Smooth muscle cell (in vitro differentiated cells): ENCODE measurements around the gene COL5A1. TPM values are rescaled to one million over a fixed set of nuclear protein-coding genes. Genes with fewer than 3 reads are reported as not detected.

ENCODE experiments used
- DNase-seq: peaks from one replicate; lab custom pipeline; 2025; ENCODE audit not compliant: unreplicated experiment; lab: John Stamatoyannopoulos, UW
- H2AFZ ChIP-seq: fragments of 200-600 bp; sonication (generic); 2 replicates; pipeline ENCODE4 v1.6.0; 2016; ENCODE audit warnings: antibody characterized with exemption, low read depth, mild to moderate bottlenecking
- H3F3A ChIP-seq: fragments of 200-600 bp; sonication (generic); 2 replicates; pipeline ENCODE4 v1.6.0; 2017; ENCODE audit warnings: antibody characterized with exemption, low read depth
- H3K27ac ChIP-seq: fragments of 200-600 bp; sonication (generic); 2 replicates; pipeline ENCODE4 v1.5.1; 2016; ENCODE audit warnings: low read depth, mild to moderate bottlenecking
- H3K27me3 ChIP-seq: fragments of 200-600 bp; sonication (generic); 2 replicates; pipeline ENCODE4 v1.6.1; 2016; ENCODE audit warnings: low read depth, mild to moderate bottlenecking
- H3K36me3 ChIP-seq: fragments of 200-600 bp; sonication (generic); 2 replicates; pipeline ENCODE4 v1.5.1; 2016; ENCODE audit warnings: low read depth
- H3K4me1 ChIP-seq: fragments of 200-600 bp; sonication (generic); 2 replicates; pipeline ENCODE4 v1.5.1; 2016; ENCODE audit warnings: low read depth
- H3K4me2 ChIP-seq: fragments of 200-600 bp; sonication (generic); 2 replicates; pipeline ENCODE4 v1.6.0; 2016; ENCODE audit warnings: mild to moderate bottlenecking
- H3K4me3 ChIP-seq: fragments of 200-600 bp; sonication (generic); 2 replicates; pipeline ENCODE4 v1.5.1; 2016; ENCODE audit warnings: mild to moderate bottlenecking
- H3K79me2 ChIP-seq: fragments of 200-600 bp; sonication (generic); 2 replicates; pipeline ENCODE4 v1.6.0; 2016; ENCODE audit warnings: low read depth, mild to moderate bottlenecking
- H3K9ac ChIP-seq: fragments of 200-600 bp; sonication (generic); 2 replicates; pipeline ENCODE4 v1.6.0; 2016; ENCODE audit warnings: low read depth
- H3K9me3 ChIP-seq: fragments of 200-600 bp; sonication (generic); replicated peaks from 2 replicates; pipeline ENCODE4 v1.5.1; 2016; ENCODE audit warnings: low read depth
- H4K20me1 ChIP-seq: fragments of 200-600 bp; sonication (generic); 2 replicates; pipeline ENCODE4 v1.6.0; 2016; ENCODE audit warnings: low read depth
- WGBS: methylation state at CpG from one replicate; pipeline ENCODE4 v1.1.7; 2016; ENCODE audit warnings: low lambda C conversion rate; 5-methylcytosine and 5-hydroxymethylcytosine counted together
- polyA plus RNA-seq: library from polyadenylated mRNA; unstranded; fragments of >200 nt; fragmentation: Nextera tagmentation; extraction: Ambion mirVana; gene quantifications from 2 replicates; pipeline ENCODE4 v1.2.1, GENCODE V29; 2016
- total RNA-seq: library from RNA; depleted of rRNA; stranded (reverse); fragments of >200 nt; gene quantifications from 2 replicates; pipeline ENCODE4 v1.2.3, GENCODE V29; 2014
- TF ChIP-seq, protein P1 (sequence below): fragments of 200-600 bp; sonication (generic); IDR thresholded peaks from 2 replicates; pipeline ENCODE4 v1.5.1; 2017; ENCODE audit warnings: borderline replicate concordance, mild to moderate bottlenecking, antibody characterized with exemption; ENCODE audit not compliant: insufficient read depth, poor library complexity, severe bottlenecking

Gene COL5A1
- total and polyA plus RNA-seq, 2 experiments from 2014 or later, result 1,084 to 1,443 TPM

- peaks cover under 1% of the 10 kb centered on the region for H3K27me3 ChIP-seq
- no peak overlapping the region for H3K4me2 ChIP-seq
- no peaks in the 10 kb centered on the region for H3F3A ChIP-seq
- no peak for DNase-seq
- H3K4me3 ChIP-seq, result no peak overlapping the region
- H4K20me1 ChIP-seq, result no peaks in the 10 kb centered on the region
- 94% methylated on average over 3 of the region's 3 CpGs for WGBS
- no peaks in the 10 kb centered on the region for H3K79me2 ChIP-seq
- H2AFZ ChIP-seq, result no peak overlapping the region
- no peak overlapping the region for H3K9ac ChIP-seq
- H3K9me3 ChIP-seq, result no peaks in the 10 kb centered on the region
- H3K4me1 ChIP-seq, result no peaks in the 10 kb centered on the region
- no peak overlapping the region for H3K27ac ChIP-seq
- TF ChIP-seq, protein P1, sequence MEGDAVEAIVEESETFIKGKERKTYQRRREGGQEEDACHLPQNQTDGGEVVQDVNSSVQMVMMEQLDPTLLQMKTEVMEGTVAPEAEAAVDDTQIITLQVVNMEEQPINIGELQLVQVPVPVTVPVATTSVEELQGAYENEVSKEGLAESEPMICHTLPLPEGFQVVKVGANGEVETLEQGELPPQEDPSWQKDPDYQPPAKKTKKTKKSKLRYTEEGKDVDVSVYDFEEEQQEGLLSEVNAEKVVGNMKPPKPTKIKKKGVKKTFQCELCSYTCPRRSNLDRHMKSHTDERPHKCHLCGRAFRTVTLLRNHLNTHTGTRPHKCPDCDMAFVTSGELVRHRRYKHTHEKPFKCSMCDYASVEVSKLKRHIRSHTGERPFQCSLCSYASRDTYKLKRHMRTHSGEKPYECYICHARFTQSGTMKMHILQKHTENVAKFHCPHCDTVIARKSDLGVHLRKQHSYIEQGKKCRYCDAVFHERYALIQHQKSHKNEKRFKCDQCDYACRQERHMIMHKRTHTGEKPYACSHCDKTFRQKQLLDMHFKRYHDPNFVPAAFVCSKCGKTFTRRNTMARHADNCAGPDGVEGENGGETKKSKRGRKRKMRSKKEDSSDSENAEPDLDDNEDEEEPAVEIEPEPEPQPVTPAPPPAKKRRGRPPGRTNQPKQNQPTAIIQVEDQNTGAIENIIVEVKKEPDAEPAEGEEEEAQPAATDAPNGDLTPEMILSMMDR, result no peak
- H3K36me3 ChIP-seq, result no peaks in the 10 kb centered on the region
Measured at GRCh38 chr9:134882204-134882785, 240.7 kb downstream of the COL5A1 start.

- Histone ChIP-seq H3F3A (no peaks in the 10 kb centered on the region), H3K27me3 (no peaks in the 10 kb centered on the region), H3K4me2 (no peak overlapping the region), H3K9ac (no peak overlapping the region), H3K79me2 (no peaks in the 10 kb centered on the region), H4K20me1 (no peaks in the 10 kb centered on the region), H3K4me1 (no peaks in the 10 kb centered on the region), H3K9me3 (no peaks in the 10 kb centered on the region), H3K4me3 (no peak overlapping the region), H2AFZ (no peak overlapping the region), H3K27ac (no peak overlapping the region), H3K36me3 (no peaks in the 10 kb centered on the region)
- TF ChIP-seq, protein P1, result no peak
- no peak for DNase-seq
- WGBS, result 94% methylated on average over 16 of the region's 18 CpGs
Measured at GRCh38 chr9:134883040-134883782, 241.6 kb downstream of the COL5A1 start.

DNA sequence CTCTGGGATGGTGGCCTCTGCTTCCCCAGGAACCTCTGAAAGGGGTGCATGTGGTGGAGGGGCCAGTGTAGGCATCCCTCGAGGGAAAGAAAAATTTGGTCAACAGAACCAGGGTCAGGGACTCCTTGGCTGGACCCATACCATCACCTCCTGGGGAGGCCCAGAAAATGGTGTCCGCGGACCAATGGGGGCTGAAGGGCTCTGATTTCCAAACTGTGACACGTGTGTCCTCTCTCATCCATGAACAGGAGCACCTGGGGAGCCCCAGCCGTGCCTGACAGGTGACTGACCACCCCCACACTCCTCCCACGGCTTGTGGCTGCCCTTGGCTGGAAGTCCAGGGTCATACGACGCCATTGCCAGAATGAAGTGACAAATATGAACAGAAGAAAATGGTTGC lies 242.9 kb downstream of the COL5A1 start:
- Histone ChIP-seq H3K27me3 (no peaks in the 10 kb centered on the region), H3F3A (no peaks in the 10 kb centered on the region), H3K9me3 (no peaks in the 10 kb centered on the region), H3K4me3 (no peak overlapping the region), H3K4me2 (no peak overlapping the region), H3K36me3 (no peaks in the 10 kb centered on the region), H2AFZ (no peak overlapping the region), H4K20me1 (no peaks in the 10 kb centered on the region), H3K4me1 (no peaks in the 10 kb centered on the region), H3K27ac (no peak overlapping the region), H3K79me2 (no peaks in the 10 kb centered on the region), H3K9ac (no peak overlapping the region)
- TF ChIP-seq, protein P1, result no peak
- DNase-seq, result no peak
- 97% methylated on average over 8 of the region's 8 CpGs for WGBS
